NB4 (cell line): ENCODE results near the gene DGKH.

Experiments used
- MYC ChIP-seq: IDR thresholded peaks from 2 replicates; pipeline ENCODE4 v1.6.1; 2011; ENCODE audit warnings: low read depth, low read length
- POLR2A ChIP-seq: IDR thresholded peaks from 2 replicates; pipeline ENCODE4 v1.6.1; 2011; ENCODE audit warnings: mild to moderate bottlenecking; ENCODE audit not compliant: insufficient read length; ENCODE audit errors: extremely low read depth
- TF ChIP-seq, protein P1 (sequence below): IDR thresholded peaks from 2 replicates; pipeline ENCODE4 v1.6.1; 2011; ENCODE audit warnings: low read depth, low read length
- TF ChIP-seq, protein P2 (sequence below): IDR thresholded peaks from one replicate; pipeline ENCODE4 v1.5.1; 2012; ENCODE audit warnings: low read depth, low read length

DNA sequence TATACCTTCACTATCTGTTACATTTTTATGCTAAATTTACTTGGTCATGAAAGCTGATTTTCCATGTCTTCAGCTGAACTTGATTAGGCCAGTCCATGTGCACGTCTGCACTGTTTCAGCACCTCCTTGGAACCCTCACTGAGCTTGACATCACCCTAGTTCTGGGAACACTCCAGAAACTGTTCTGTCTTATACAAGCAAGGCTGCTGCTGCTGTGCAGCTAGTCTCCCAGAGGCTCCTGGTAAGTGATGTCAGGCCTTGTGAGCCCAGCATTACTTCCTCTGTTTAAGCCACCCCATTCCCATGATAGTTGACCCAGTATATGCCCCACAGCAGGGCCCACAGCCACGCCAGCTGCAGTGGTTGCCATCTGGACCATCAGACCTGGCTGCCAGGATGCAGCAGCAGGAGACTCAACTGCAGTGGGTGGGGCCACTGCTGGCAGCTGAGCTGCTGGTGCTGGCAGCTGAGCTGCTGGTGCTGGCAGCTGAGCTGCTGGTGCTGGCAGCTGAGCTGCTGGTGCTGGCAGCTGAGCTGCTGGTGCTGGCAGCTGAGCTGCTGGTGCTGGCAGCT lies 133.0 kb downstream of the DGKH start:
- TF ChIP-seq, protein P1, sequence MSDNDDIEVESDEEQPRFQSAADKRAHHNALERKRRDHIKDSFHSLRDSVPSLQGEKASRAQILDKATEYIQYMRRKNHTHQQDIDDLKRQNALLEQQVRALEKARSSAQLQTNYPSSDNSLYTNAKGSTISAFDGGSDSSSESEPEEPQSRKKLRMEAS, result no peak
- TF ChIP-seq, protein P2, sequence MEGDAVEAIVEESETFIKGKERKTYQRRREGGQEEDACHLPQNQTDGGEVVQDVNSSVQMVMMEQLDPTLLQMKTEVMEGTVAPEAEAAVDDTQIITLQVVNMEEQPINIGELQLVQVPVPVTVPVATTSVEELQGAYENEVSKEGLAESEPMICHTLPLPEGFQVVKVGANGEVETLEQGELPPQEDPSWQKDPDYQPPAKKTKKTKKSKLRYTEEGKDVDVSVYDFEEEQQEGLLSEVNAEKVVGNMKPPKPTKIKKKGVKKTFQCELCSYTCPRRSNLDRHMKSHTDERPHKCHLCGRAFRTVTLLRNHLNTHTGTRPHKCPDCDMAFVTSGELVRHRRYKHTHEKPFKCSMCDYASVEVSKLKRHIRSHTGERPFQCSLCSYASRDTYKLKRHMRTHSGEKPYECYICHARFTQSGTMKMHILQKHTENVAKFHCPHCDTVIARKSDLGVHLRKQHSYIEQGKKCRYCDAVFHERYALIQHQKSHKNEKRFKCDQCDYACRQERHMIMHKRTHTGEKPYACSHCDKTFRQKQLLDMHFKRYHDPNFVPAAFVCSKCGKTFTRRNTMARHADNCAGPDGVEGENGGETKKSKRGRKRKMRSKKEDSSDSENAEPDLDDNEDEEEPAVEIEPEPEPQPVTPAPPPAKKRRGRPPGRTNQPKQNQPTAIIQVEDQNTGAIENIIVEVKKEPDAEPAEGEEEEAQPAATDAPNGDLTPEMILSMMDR, result no peak
- no peak for TF ChIP-seq POLR2A
- TF ChIP-seq MYC, result no peak
